C4-2B (cell line): ENCODE measurements around the gene ZNF407.

ENCODE experiments used
- ZFX ChIP-seq: fragments of 450-650 bp; IDR thresholded peaks from 2 replicates; pipeline ENCODE4 v1.6.1; 2017
- TF ChIP-seq, protein P1 (sequence below): fragments of 450-650 bp; conservative IDR thresholded peaks from 2 replicates; pipeline ENCODE4 v1.5.1; 2017; ENCODE audit warnings: mild to moderate bottlenecking

DNA sequence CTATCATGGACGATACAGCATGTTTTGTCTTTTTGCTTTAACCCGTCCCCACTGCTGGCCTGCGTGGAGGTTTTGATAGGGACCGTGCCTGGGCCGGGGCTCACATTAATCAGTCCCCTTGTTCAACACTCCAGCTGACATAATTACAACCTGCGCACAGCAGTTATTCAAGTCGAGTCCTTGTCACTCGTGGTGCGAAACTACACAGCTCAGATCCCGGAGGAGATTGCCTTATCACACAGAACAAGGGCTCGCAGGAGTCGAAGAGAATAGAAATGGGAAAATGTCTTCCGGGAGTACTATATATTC lies 304.4 kb downstream of the ZNF407 start:
- TF ChIP-seq, protein P1, sequence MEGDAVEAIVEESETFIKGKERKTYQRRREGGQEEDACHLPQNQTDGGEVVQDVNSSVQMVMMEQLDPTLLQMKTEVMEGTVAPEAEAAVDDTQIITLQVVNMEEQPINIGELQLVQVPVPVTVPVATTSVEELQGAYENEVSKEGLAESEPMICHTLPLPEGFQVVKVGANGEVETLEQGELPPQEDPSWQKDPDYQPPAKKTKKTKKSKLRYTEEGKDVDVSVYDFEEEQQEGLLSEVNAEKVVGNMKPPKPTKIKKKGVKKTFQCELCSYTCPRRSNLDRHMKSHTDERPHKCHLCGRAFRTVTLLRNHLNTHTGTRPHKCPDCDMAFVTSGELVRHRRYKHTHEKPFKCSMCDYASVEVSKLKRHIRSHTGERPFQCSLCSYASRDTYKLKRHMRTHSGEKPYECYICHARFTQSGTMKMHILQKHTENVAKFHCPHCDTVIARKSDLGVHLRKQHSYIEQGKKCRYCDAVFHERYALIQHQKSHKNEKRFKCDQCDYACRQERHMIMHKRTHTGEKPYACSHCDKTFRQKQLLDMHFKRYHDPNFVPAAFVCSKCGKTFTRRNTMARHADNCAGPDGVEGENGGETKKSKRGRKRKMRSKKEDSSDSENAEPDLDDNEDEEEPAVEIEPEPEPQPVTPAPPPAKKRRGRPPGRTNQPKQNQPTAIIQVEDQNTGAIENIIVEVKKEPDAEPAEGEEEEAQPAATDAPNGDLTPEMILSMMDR = no peak
- TF ChIP-seq ZFX = no peak
